ENCODE measurements around the gene ABCA10.

- TF ChIP-seq POLR2AphosphoS5 (IDR thresholded peaks at IDR 0.05; ENCODE audit: low read depth, low read length) (no peak), PAX5 (IDR thresholded peaks at IDR 0.05; ENCODE audit: insufficient read depth, low read length, severe bottlenecking) (no peak), SPI1 (IDR thresholded peaks at IDR 0.05; ENCODE audit: low read depth, low read length) (no peak), POLR2A (IDR thresholded peaks at IDR 0.05; ENCODE audit: low read depth, low read length) (no peak), POU2F2 (IDR thresholded peaks at IDR 0.05; ENCODE audit: low read depth, low read length) (no peak)
These were observed 5.8 kb downstream of the ABCA10 start for GRCh38 chr17:69222707-69223258.

All from GM12891 (cell line).